ENCODE data around the gene STK36.

The STK36 gene

GRCh38 chr2:218663901-218664300 is 8.0 kb upstream of the STK36 start:
- DNase-seq (ENCODE audit: low spot score), result no peak

GRCh38 chr2:218664653-218665052 is 7.2 kb upstream of the STK36 start:
- DNase-seq (ENCODE audit: low spot score), result no peak

- DNase-seq (ENCODE audit: low spot score), result no peak
Observed at GRCh38 chr2:218671097-218671653, 711 bp upstream of the STK36 start.

GRCh38 chr2:218679119-218679518 is 7.2 kb downstream of the STK36 start:
- DNase-seq (ENCODE audit: low spot score), result no peak

GRCh38 chr2:218680061-218680460 is 8.2 kb downstream of the STK36 start:
- DNase-seq (ENCODE audit: low spot score), result no peak

GRCh38 chr2:218687400-218688060 is 15.6 kb downstream of the STK36 start:
- DNase-seq (ENCODE audit: low spot score), result peak; percentile 60

GRCh38 chr2:218691234-218691633 is 19.3 kb downstream of the STK36 start:
- no peak for DNase-seq (ENCODE audit: low spot score)

- DNase-seq (ENCODE audit: low spot score), result no peak
Observed at GRCh38 chr2:218694405-218695145, 22.7 kb downstream of the STK36 start.

- no peak for DNase-seq (ENCODE audit: low spot score)
Observed at GRCh38 chr2:218698885-218699284, 27.0 kb downstream of the STK36 start.

GRCh38 chr2:218701806-218702205 is 29.9 kb downstream of the STK36 start:
- no peak for DNase-seq (ENCODE audit: low spot score)

GRCh38 chr2:218703341-218703740 is 31.5 kb downstream of the STK36 start:
- no peak for DNase-seq (ENCODE audit: low spot score)

- DNase-seq (ENCODE audit: low spot score), result no peak
Observed at GRCh38 chr2:218708086-218708485, 36.2 kb downstream of the STK36 start.

GRCh38 chr2:218709908-218710307 is 38.0 kb downstream of the STK36 start:
- DNase-seq (ENCODE audit: low spot score), result no peak

- DNase-seq (ENCODE audit: low spot score), result no peak
Observed at GRCh38 chr2:218710334-218710686, 38.4 kb downstream of the STK36 start.

- peak; percentile 95 for DNase-seq (ENCODE audit: low spot score)
Observed at GRCh38 chr2:218710687-218711549, 39.0 kb downstream of the STK36 start, which contains the start of gene TTLL4. TSS of gene TTLL4 (plus strand) at chr2:218710835. CDS start at chr2:218737677, 26,842 bp downstream.

GRCh38 chr2:218711550-218711929 is 39.7 kb downstream of the STK36 start:
- no peak for DNase-seq (ENCODE audit: low spot score)

GRCh38 chr2:218713922-218714321 is 42.0 kb downstream of the STK36 start:
- no peak for DNase-seq (ENCODE audit: low spot score)

- DNase-seq (ENCODE audit: low spot score), result no peak
Observed at GRCh38 chr2:218716070-218716469, 44.2 kb downstream of the STK36 start.

- DNase-seq (ENCODE audit: low spot score), result no peak
Observed at GRCh38 chr2:218717262-218717661, 45.4 kb downstream of the STK36 start.

GRCh38 chr2:218718058-218718457 is 46.2 kb downstream of the STK36 start:
- no peak for DNase-seq (ENCODE audit: low spot score)

- DNase-seq (ENCODE audit: low spot score), result no peak
Observed at GRCh38 chr2:218719457-218719856, 47.6 kb downstream of the STK36 start.

Data from HuH-7.5 (cell line).